HG03460 (cell line): ENCODE measurements around the gene ZFP91.

ENCODE experiments used
- ATAC-seq: cut with Tn5 transposase; IDR thresholded peaks from one replicate; pipeline ENCODE4 v1.9.1; 2021; ENCODE audit not compliant: unreplicated experiment

The ZFP91 gene

DNA sequence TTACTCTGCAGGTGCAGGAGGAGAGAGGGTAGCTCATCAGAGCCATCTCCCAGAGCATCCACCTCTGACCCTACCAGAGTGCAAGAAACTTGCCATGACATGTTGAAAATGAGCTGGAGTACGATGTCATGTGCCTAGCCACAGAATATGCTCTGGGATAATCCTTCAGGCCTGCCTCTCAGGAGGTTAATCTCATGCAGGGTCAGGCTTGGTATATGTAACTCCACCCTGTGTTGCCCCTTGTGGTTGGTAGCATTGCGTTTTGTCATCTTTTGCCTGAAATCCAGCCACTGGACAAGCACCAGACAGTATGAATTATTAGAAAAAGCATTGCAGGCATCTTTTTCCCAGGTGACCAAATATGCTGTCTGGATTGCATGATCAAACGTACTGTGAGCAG is 79.8 kb downstream of the ZFP91 start:
- ATAC-seq: no peak

GRCh38 chr11:58659404-58659803 is 80.5 kb downstream of the ZFP91 start:
- no peak for ATAC-seq

- no peak for ATAC-seq
Measured at GRCh38 chr11:58659910-58660570, 81.2 kb downstream of the ZFP91 start.
